ENCODE data around the gene STK36.

GRCh38 chr2:218671097-218671653, 711 bp upstream of the STK36 start:
- no peak for TF ChIP-seq CTCF (IDR thresholded peaks at IDR 0.05; ENCODE audit: low read depth, low read length)
- TF ChIP-seq EZH2phosphoT487 (IDR thresholded peaks at IDR 0.05; ENCODE audit: low read depth), result no peak
